Karpas-422 (cell line): ENCODE results near the gene PROK1. TPM values are rescaled to one million over a fixed set of nuclear protein-coding genes. Genes with fewer than 3 reads are reported as not detected.
A peak's percentile ranks its signal among the peaks of the same experiment; 100 is the strongest.

Source experiments
- DNase-seq: peaks from one replicate; pipeline ENCODE4 v3.0.0-alpha.2; 2015
- H2AFZ ChIP-seq: fragments of 200-600 bp; sonication (generic); 2 replicates; pipeline ENCODE4 v1.6.1; 2014; ENCODE audit warnings: antibody characterized with exemption, low read length, mixed read lengths
- H3K27ac ChIP-seq: fragments of 200-600 bp; sonication (generic); 2 replicates; pipeline ENCODE4 v1.5.1; 2014; ENCODE audit warnings: mild to moderate bottlenecking, low read length, moderate library complexity
- H3K27me3 ChIP-seq: fragments of 200-600 bp; sonication (generic); 2 replicates; pipeline ENCODE4 v1.6.1; 2014; ENCODE audit warnings: low read length, mixed read lengths
- H3K36me3 ChIP-seq: fragments of 200-600 bp; sonication (generic); 2 replicates; pipeline ENCODE4 v1.6.1; 2014; ENCODE audit warnings: low read length, mixed read lengths; ENCODE audit not compliant: insufficient read depth
- H3K4me1 ChIP-seq: fragments of 200-600 bp; sonication (generic); 2 replicates; pipeline ENCODE4 v1.6.1; 2014; ENCODE audit warnings: mild to moderate bottlenecking, low read length, mixed read lengths
- H3K4me2 ChIP-seq: fragments of 200-600 bp; sonication (generic); 2 replicates; pipeline ENCODE4 v1.6.1; 2014; ENCODE audit warnings: low read length, low read depth, mild to moderate bottlenecking; ENCODE audit not compliant: poor library complexity, severe bottlenecking
- H3K4me3 ChIP-seq: fragments of 200-600 bp; sonication (generic); 2 replicates; pipeline ENCODE4 v1.5.1; 2014; ENCODE audit warnings: mild to moderate bottlenecking, antibody characterized with exemption, low read length, mixed read lengths
- H3K79me2 ChIP-seq: fragments of 200-600 bp; sonication (generic); 2 replicates; pipeline ENCODE4 v1.6.1; 2014; ENCODE audit warnings: mild to moderate bottlenecking, low read length, mixed read lengths
- H3K9ac ChIP-seq: fragments of 200-600 bp; sonication (generic); 2 replicates; pipeline ENCODE4 v1.6.0; 2014; ENCODE audit warnings: low read length
- H3K9me2 ChIP-seq: fragments of 200-600 bp; sonication (generic), shearing (Covaris generic); replicated peaks from 2 replicates; pipeline ENCODE4 v1.6.0; 2014; ENCODE audit warnings: mild to moderate bottlenecking, low read length, moderate library complexity; ENCODE audit not compliant: insufficient read depth
- H3K9me3 ChIP-seq: fragments of 300-700, 200-600 bp; sonication (generic); 2 replicates; pipeline ENCODE4 v1.6.1; 2014; ENCODE audit warnings: low read length, mixed read lengths
- H4K20me1 ChIP-seq: fragments of 200-600 bp; sonication (generic); 2 replicates; pipeline ENCODE4 v1.6.1; 2014; ENCODE audit warnings: mild to moderate bottlenecking, antibody characterized with exemption, low read length, low read depth; ENCODE audit not compliant: insufficient read depth
- total RNA-seq: library from RNA; depleted of rRNA; stranded (reverse); fragments of >200 nt; shearing (Covaris generic); gene quantifications from 2 replicates; pipeline ENCODE4 v1.2.3, GENCODE V29; 2014; ENCODE audit warnings: low replicate concordance

PROK1 gene
- total RNA-seq, 1 experiment from 2014 or later = not detected

DNA sequence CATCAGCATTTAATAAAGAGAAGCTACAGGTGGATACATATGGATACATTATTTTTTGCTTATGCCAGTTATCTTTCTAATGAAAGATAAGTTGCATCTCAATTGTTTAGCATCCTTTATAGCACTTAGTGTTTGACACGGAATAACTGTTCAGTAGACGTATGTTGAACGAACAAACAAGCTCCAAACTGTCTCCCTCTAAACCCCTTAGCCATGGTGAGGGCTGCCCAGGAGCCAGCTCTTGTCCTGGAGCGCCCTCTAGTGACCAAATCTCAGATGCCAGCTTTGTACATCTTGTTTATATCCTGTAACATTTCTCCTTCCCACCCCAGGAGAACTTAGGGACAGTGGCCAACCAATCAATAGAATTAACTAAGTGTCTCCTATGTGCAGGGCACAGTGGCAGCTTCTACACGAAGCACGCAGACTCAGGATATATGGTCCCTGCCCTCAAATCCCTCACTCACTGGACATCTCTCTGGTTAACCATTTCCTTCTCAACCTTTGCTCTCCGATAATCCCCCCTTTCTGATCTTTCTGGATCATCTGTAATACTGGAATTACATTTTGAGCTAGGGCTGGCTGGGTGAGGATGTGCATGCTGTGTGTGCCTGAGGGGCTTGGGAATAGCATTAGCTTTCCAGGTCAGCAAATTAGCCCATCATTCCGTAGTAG, 45.1 kb downstream of the PROK1 start:
- DNase-seq = peak; percentile 93

DNA sequence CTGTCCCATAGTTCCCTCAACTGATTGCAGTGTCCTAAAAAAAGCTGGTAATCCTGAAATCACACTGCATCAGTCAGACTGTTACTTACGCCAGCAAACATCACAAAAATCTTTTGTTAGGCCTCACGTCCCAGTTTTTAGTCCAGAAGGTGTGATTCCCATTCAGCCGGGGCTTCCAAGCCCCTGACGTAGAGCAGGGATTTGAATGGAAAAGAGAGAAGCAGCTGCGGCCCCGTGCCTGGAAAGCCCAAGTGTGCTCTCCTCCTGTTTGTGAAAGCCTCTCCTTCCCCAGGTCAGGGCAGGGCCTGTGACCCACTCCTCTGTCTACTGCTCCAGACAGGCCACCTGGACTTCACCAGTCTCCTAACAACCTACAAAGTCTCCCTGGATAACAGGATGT, 47.3 kb downstream of the PROK1 start:
- H3K27ac ChIP-seq = no peak overlapping the region
- no peaks in the 10 kb centered on the region for H4K20me1 ChIP-seq
- H3K9me3 ChIP-seq = no peaks in the 10 kb centered on the region
- no peak overlapping the region for H3K4me3 ChIP-seq
- no peaks in the 10 kb centered on the region for H3K9me2 ChIP-seq
- no peaks in the 10 kb centered on the region for H3K36me3 ChIP-seq
- H3K4me1 ChIP-seq = peaks cover 18% of the 10 kb centered on the region
- H3K79me2 ChIP-seq = no peaks in the 10 kb centered on the region
- no peak overlapping the region for H3K4me2 ChIP-seq
- no peak overlapping the region for H2AFZ ChIP-seq
- no peak for DNase-seq
- H3K27me3 ChIP-seq = no peaks in the 10 kb centered on the region
- H3K9ac ChIP-seq = no peak overlapping the region

More for the DNA sequence above, 45.1 kb downstream of the PROK1 start:
- H3K9ac ChIP-seq = no peak overlapping the region
- H3K4me1 ChIP-seq = no peaks in the 10 kb centered on the region
- no peaks in the 10 kb centered on the region for H3K9me2 ChIP-seq
- no peak overlapping the region for H3K27ac ChIP-seq
- H3K79me2 ChIP-seq = no peaks in the 10 kb centered on the region
- no peak overlapping the region for H2AFZ ChIP-seq
- H3K4me2 ChIP-seq = no peak overlapping the region
- no peaks in the 10 kb centered on the region for H3K27me3 ChIP-seq
- H3K9me3 ChIP-seq = no peaks in the 10 kb centered on the region
- H4K20me1 ChIP-seq = no peaks in the 10 kb centered on the region
- H3K4me3 ChIP-seq = no peak overlapping the region
- no peaks in the 10 kb centered on the region for H3K36me3 ChIP-seq

DNA sequence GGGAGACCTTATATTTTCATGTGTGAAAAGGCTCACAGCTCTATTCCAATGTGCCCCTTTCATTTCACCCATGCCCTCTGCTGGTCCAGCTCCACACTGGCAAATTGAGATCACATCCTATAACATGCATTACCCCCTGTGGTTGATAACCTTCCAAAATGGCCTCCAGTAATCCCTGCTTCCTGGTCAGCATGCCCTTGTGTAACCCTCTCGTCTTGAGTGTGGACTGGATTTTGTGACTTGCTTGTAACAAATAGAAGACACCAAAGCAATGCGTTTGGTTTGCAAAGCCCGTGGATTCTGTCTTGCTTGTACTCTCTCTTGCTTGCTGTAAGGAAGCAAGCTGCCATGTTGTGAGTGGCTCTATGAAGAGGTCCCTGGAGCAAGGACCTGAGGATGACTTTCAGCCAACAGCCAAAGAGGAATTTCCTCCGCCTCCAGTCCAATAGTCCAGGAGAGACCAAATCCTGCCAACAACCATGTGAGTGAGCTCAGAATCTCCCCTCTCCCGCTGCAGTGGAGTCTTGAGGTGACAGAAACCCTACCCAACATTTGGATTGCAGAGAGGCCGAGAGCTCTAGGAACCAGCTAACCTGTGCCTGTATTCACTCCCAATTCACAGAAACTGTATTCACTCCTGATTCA, 50.7 kb downstream of the PROK1 start:
- Histone ChIP-seq H3K9me2 (no peaks in the 10 kb centered on the region), H3K27ac (no peak overlapping the region), H3K27me3 (no peaks in the 10 kb centered on the region), H3K79me2 (no peaks in the 10 kb centered on the region), H3K4me2 (peak overlapping the region; percentile 77), H3K4me1 (peaks cover 31% of the 10 kb centered on the region), H3K36me3 (no peaks in the 10 kb centered on the region), H2AFZ (peak overlapping the region; percentile 91), H3K9me3 (no peaks in the 10 kb centered on the region), H3K4me3 (no peak overlapping the region), H4K20me1 (no peaks in the 10 kb centered on the region), H3K9ac (no peak overlapping the region)
- DNase-seq = no peak

DNA sequence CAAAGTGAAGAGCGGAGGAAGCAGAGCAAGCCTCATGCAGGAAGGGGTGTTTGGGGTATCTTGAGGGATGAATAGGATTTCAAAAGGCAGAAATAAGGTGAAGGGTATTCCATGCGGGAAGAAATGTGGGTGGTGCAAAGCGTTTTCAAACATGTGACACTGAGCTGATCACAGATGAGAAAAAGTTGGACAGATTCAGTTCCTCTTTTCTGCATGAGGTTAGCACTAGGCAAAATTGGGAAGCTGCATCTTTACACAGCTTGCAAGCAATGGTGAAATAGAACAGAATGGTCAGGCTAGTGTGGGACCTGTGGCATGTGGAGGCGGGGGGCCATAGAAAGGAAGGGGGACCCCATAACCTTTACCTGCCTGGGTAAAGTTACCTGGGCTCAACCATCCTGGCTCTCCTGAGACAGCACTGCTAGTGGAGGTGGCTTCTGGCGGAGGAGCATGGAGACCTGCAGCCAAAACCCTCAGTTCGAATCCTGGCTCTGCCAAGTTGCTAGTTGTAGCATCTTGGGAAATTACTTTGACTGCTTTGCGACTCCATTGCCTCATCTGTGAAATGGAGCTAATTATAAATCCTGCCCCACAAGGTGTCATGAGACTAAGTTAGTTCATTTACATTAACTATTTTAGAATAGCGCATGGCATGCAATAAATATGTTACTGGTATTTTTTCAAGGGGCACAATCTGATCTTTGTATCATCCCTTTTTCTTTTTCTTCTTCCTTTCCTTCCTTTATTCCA, 51.6 kb downstream of the PROK1 start:
- no peaks in the 10 kb centered on the region for H4K20me1 ChIP-seq
- H3K9ac ChIP-seq = no peak overlapping the region
- no peaks in the 10 kb centered on the region for H3K9me2 ChIP-seq
- H3K4me1 ChIP-seq = peaks cover 31% of the 10 kb centered on the region
- no peak overlapping the region for H3K27ac ChIP-seq
- peak overlapping the region; percentile 77 for H3K4me2 ChIP-seq
- H3K27me3 ChIP-seq = no peaks in the 10 kb centered on the region
- DNase-seq = peak; percentile 84
- no peaks in the 10 kb centered on the region for H3K79me2 ChIP-seq
- peak overlapping the region; percentile 91 for H2AFZ ChIP-seq
- H3K9me3 ChIP-seq = no peaks in the 10 kb centered on the region
- H3K36me3 ChIP-seq = no peaks in the 10 kb centered on the region
- peak overlapping the region; percentile 48 for H3K4me3 ChIP-seq

DNA sequence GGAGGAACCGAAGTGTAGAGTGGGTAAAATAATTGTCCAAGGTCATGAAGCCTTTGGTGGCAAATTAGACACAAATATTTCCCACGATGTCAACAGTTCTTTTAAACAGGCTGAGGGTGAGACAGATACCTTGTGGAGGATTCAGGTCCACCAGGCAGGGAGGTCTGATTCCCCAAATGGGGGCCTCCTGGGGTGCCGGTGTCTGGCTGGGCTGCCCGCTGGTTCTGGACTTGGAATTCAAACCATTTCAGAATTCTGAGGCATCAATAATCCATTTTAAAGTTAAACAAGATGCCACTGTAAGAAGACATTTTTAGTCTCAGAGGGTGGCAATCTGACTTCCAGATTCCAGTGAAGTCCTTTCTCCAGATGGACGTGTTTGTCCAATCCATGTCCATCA, 52.5 kb downstream of the PROK1 start:
- no peaks in the 10 kb centered on the region for H3K9me3 ChIP-seq
- H3K4me3 ChIP-seq = peak overlapping the region; percentile 48
- H3K79me2 ChIP-seq = no peaks in the 10 kb centered on the region
- H4K20me1 ChIP-seq = no peaks in the 10 kb centered on the region
- H3K9me2 ChIP-seq = no peaks in the 10 kb centered on the region
- no peaks in the 10 kb centered on the region for H3K36me3 ChIP-seq
- no peak for DNase-seq
- H3K27ac ChIP-seq = no peak overlapping the region
- H3K27me3 ChIP-seq = no peaks in the 10 kb centered on the region
- peak overlapping the region; percentile 77 for H3K4me2 ChIP-seq
- no peak overlapping the region for H3K9ac ChIP-seq
- no peak overlapping the region for H2AFZ ChIP-seq
- H3K4me1 ChIP-seq = peaks cover 31% of the 10 kb centered on the region

DNA sequence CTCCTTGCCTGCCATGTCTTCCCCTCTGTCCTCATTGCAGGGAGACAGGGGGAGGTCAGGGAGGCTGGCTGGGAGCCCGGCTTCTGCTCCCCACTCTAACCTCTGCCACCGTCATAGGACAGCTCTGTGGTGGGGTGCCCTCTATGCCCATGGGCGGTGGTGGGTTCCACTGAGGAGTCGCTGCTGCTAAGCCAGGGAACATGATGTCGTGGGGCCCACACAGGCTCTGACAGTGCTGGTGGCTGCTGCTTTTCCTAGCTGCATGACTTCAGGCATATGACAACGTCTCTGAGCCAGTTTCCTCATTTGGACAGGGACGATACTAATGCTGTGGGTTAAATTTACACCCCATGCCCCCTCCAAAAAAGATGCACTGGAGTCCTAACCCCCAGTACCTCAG, 53.3 kb downstream of the PROK1 start:
- H3K4me2 ChIP-seq = no peak overlapping the region
- no peaks in the 10 kb centered on the region for H4K20me1 ChIP-seq
- H3K9ac ChIP-seq = no peak overlapping the region
- H3K9me3 ChIP-seq = no peaks in the 10 kb centered on the region
- DNase-seq = no peak
- H3K4me1 ChIP-seq = peaks cover 31% of the 10 kb centered on the region
- H3K79me2 ChIP-seq = no peaks in the 10 kb centered on the region
- H3K9me2 ChIP-seq = no peaks in the 10 kb centered on the region
- H3K27me3 ChIP-seq = no peaks in the 10 kb centered on the region
- H2AFZ ChIP-seq = no peak overlapping the region
- H3K27ac ChIP-seq = no peak overlapping the region
- no peaks in the 10 kb centered on the region for H3K36me3 ChIP-seq
- no peak overlapping the region for H3K4me3 ChIP-seq

DNA sequence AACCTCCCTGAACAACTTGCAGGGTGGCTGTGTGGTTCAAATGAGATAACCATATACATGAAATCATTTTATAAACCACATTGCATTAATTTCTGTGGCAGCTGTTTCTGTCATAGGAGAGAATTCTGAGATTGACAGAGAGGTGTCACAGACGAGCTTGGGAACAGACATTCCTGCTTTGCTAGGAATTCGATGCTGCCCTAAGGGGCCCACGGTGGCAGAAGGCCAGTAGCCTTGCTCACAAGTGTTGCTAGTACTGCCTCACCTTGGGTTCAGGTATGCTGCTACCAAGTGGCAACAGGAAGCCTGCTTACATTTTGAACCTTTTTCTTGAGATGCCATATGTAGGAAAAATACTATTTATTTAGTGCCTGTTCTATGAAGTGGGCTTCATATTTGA, 54.6 kb downstream of the PROK1 start:
- Histone ChIP-seq H2AFZ (no peak overlapping the region), H3K9ac (no peak overlapping the region), H3K4me2 (no peak overlapping the region), H4K20me1 (no peaks in the 10 kb centered on the region), H3K9me3 (no peaks in the 10 kb centered on the region), H3K27ac (no peak overlapping the region), H3K4me3 (no peak overlapping the region), H3K9me2 (no peaks in the 10 kb centered on the region), H3K4me1 (peaks cover 31% of the 10 kb centered on the region), H3K36me3 (no peaks in the 10 kb centered on the region), H3K27me3 (no peaks in the 10 kb centered on the region), H3K79me2 (no peaks in the 10 kb centered on the region)
- no peak for DNase-seq

DNA sequence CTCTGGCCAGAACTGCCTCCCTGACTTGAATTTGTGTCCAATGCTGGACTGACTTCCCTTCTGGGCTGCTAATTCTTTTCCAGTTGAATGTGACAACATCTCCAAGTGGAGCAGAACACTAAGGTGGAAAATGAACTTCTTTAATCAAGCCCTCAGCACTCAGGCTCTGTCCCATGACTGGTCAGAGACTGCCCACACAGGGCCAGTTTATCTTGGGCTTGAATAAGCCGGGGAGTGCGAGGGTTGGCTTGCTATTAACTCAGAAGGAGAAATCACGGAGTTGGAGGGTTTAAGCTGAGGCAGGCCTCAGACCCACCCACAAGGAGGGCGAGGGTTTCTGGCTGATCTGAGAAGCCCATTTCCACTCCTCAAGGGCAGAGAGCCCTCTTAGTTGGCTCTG, 55.6 kb downstream of the PROK1 start:
- Histone ChIP-seq H3K36me3 (no peaks in the 10 kb centered on the region), H4K20me1 (no peaks in the 10 kb centered on the region), H3K4me2 (no peak overlapping the region), H2AFZ (no peak overlapping the region), H3K27ac (no peak overlapping the region), H3K9me2 (no peaks in the 10 kb centered on the region), H3K9ac (no peak overlapping the region), H3K9me3 (no peaks in the 10 kb centered on the region), H3K27me3 (no peaks in the 10 kb centered on the region), H3K4me3 (no peak overlapping the region), H3K79me2 (no peaks in the 10 kb centered on the region), H3K4me1 (peaks cover 30% of the 10 kb centered on the region)
- no peak for DNase-seq
